Epidermal melanocyte (primary cell): ENCODE results near the gene ANKRD10.
"Not testable (repeated sequence)": the region's sequence is repeated elsewhere in the genome, so short reads cannot be mapped to it uniquely, and the experiment has no call there.

Experiments used
- DNase-seq: peaks from one replicate; pipeline ENCODE4 v3.0.0; 2011; ENCODE audit warnings: low spot score; ENCODE audit not compliant: insufficient read length

Gene ANKRD10

DNA sequence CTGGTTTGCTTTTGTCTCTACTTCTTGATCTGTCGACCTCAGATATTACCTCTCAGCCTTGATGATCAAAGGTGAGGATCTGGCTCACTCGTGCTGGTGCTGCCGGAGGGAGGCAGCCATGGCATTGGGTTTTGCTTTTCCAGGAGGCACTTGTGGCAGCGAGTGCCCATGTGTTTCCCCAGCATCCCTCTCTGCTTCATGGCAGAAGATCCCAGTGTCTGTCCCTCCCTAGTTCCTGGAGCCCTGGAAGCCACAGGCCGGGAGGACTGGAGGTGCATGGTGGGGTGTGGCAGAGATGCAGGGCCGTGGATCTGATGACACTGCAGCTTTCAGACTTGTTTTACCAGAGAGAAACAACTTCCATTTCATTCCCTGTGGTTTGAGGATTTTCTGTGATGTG is 47.5 kb downstream of the ANKRD10 start:
- DNase-seq, result no peak

DNA sequence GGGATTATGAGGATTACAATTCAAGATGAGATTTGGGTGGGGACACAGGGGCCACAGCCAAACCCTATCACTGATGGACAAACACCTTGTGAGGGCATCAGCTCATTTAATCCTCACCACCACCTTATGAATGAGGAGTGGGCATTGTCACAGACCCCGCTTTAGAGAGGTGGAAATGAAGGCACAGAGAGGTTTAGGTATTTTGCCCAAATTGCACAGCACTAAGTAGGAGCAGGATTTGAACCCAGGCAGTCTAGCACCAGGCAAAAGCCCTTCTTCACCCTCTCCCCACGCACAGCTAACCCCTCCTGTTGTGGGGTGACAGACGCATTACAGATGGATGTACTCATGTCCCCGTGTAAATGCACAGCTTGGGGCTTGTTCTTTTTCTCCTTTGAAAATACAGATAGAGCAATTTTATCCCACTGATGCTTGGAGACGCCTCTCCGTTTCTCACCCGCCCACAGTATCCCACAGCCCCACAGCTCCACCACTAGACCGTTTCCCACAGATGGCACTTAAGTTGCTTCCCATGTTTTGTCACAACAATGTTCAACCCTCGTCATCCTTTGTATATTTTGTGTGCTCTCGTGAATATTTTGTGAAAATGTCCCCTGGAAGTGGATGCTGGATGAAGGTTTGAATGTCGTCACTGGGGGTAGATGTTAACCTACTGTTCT is 48.2 kb downstream of the ANKRD10 start:
- DNase-seq, result no peak

DNA sequence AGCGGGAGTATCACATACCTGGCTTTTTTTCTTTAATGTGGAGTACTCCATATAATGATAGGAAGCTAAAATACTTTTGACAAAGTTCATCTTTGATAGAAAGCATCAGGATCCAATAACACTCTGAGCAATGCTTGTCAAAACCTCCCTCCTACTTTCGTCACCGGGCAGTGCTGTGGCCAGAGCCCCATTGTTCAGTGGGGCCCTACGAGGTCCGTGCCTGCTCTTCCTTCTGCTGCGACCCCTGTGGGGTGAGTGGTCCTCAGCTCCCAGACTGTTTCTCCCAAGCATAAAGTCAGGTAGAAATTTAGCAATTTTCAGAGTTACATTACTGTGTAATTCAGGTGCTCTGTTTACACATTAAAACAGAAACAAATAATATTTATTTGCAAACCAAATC is 51.2 kb downstream of the ANKRD10 start:
- DNase-seq, result no peak

DNA sequence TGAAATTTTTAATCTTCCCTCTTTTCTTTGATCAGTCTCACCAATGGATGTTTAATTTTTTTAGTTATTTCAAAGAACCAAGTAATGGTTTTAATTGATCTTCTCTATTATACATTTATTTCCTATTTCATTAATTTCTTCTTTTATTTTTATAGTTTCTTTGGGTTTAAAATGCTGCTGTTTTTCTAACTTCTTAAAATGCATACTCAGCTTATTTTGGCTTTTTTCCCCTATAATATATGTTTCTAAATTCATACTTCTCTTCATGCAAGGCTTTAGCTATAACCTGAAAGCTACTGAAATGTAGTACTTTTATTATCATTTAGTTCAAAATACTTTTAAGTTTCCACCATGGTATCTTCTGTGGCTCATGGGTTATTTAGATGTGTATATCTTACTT is 53.9 kb downstream of the ANKRD10 start:
- DNase-seq, result no peak

DNA sequence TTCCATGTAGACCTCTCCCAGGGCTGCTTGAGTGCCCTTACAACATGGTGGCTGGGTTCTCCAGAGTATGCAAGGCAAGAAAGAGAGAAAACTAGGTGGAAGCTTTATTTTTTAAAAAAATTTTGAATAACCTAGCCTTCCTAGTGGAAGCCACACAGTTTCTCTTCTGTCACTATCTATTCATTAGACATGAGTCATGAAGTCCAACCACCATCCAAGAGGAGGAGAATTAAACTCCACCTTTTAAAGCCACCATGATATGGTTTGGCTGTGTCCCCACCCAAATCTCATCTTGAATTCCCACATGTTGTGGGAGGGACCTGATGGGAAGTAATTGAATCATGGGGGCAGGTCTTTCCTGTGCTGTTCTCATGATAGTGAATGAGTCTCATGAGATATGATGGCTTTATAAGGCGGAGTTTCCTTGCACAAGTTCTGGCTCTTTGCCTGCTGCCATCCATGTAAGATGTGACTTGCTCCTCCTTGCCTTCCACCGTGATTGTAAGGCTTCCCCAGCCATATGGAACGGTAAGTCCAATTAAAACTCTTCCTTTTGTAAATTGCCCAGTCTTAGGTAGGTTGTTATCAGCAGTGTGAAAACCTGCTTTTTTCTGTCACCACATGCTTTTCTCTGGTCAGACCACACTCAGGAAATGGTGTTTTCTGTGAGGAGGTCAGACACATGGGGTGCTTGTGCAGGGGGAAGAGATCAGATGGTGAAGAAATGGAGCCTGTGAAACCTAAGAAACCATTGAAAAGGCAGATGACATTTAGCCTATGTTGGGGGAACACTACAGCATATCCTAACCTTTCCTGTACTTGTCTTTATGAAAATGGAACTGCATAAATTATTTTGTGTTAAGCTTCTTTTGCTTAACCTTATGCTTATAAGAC is 57.7 kb downstream of the ANKRD10 start:
- no peak for DNase-seq

DNA sequence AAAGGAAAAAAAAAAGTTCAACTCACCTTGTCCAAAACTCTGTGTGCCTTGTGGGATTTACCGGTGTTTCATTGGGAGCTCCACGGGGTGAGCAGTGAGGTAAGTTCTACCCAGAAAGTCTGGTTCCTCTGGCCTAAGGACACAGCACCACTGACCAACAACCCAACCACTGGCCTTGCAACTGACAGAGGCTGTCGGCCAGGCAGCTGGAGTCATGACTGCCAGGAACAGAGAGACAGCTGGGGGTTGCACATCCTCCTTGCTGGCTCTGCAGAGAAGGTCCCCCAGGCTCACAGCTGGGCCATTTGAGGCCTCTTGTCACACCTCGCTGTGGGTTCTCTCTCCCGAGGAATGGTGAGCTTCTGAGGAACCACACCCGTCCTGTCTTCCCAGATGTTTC is 59.5 kb downstream of the ANKRD10 start:
- DNase-seq, result no peak

DNA sequence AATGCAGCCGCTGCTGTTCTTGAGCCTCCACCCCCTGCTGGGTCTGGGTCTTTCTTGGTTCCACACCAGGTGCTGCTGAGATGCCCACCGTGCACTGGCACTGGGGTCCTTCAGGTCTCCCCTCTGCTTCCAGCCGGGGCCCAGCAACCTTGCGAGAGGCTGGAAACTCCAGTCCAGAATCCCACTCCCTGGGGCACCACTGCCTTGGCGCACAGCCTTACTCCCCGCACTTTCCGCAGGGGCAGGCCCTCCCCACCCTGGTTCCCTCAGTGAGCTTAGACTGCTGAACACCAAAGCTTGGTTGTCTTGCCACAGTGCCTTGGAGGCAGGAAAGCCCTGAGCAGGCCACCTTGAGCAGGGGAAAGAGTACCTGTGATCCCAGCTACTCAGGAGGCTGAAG is 60.0 kb downstream of the ANKRD10 start:
- DNase-seq, result no peak

DNA sequence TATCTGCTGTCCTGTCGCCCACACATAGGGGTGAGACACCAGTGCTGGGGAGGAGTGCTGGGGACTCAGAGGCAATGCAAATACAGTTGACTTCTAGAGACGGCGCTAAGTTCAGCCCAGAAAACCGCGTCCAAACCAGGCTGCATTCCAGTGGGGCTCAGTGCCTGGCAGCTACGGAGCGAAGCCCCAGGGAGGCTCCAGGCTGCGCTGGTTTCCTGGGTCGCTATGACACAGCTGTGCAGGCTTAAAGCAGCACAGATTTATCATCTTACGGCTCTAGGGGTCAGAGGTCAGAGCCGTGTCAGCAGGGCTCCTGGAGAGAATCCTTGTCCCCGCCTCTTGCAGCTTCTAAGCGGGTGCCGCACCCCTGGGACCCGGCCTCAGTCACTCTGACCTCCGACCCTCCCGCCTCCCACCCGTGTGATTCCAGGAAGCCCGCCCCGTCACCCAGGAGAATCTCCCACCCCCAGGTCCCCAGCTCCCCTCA is 61.6 kb downstream of the ANKRD10 start:
- DNase-seq, result no peak

DNA sequence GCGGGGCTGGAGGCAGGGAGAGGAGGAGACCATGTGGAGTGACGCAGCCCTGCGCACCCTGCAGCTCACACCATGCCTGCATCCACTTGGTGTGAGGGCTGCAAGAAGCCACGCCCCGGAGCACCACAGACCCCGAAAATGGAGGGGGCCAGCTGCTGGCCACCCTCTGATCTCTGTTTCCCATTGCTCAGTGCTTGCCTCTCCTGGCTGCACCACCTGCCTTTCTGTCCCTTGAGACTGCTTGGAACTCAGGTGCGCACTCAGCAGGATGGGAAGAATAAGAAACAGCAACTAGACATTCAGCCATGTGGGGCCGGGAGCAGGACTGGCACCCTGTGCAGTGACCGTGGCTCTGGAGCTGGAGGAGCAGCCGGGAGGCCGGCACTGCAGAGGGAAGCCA is 64.0 kb downstream of the ANKRD10 start:
- no peak for DNase-seq

DNA sequence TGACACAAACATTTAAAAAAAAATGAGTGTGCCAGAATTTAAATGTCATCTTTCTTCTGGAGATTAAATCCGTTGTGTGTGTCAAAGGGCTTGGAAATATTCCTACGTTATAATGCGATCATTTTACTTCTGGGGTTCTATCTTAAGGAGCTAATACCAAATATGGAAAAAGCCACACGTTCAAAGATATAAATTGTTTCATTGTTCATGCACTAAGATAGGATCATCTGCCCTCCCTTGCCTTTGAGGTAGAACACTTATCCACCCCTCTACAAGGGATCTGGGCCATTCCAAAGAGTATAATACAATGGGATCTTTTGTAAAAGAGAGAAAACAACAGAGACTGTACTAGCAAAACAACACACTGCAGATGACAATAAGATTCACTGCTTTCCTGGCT is 64.9 kb downstream of the ANKRD10 start:
- no peak for DNase-seq

DNA sequence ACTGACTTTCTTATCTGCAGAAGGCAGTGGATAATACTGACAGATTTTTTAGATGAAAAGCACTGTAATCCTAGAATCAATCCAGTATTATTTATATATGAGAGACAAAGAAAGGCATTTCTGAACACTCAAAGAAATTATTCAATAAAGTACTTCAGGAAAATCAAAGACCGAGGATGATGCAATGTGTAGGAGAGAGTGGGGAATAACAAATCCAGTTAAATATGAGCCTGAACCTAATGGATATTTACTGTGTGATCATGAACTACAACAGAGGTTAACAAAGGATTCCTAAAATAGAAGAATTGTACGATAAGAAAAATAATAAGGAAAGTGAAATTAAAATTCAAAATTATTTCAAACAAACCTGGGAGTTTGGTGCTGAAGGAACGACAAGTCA is 69.3 kb downstream of the ANKRD10 start:
- DNase-seq, result no peak

DNA sequence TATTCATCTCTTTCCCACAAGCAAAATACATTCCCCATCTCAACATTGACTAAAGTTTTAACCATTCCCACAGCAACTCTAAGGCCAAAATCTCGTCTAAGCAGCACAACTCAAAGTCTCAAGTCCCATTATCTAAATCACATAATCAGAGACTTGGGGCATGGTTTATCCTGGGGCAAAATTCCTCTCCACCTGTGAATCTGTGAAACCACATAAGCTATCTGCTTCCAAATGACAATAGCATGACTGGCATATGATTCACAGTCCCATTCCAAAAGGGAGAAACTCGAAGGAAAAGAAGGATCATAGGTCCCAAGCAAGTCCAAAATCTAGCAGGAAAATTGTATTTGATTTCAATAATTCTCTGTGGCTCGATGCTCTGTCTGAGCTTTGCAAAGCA is 73.0 kb downstream of the ANKRD10 start:
- no peak for DNase-seq

DNA sequence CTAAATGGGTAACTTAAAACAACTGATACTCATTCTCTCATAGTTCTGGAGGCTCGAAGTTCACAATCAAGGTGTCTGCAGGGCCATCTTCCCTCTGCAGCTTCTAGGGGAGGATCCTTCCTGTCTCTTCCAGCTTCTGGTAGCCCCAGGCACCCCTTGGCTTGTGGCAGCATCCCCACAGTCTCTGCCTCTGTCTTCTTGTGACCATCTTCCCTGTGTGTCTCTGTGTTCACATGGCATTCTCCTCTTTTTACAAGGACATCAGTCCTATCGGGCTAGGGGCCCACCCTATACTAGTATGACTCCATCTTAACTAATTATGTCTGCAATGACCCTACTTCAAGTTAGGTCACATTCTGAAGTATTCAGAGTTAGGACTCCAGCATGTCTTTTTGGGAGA is 73.5 kb downstream of the ANKRD10 start:
- no peak for DNase-seq

DNA sequence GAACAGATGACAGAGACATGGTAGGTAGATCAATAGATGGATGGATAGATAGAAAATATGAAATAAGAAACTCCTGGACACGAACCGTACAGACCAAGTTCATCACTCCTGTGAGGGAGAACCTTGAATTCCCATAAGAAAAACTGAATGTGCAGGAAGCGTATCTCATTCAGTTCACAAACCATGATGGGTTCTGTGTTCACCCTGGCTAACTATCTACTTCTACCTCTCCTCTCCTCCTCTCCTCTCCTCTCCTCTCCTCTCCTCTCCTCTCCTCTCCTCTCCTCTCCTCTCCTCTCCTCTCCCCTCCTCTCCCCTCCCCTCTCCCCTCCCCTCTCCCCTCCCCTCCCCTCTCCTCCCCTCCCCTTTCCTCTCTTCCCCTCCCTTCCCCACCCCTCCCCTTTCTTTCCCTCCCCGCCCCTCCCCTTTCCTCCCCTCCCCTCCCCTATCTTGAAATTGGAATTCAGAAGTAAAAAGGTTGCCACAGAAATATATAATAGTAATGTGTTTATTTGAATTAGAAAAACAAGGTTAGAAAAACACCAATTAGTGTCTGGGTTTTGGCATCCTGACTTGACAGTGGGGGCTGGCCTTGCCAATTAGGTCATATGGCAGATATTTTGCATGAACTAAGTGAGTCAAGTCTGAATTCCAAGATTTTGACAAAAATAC is 75.9 kb downstream of the ANKRD10 start:
- DNase-seq, result no peak

DNA sequence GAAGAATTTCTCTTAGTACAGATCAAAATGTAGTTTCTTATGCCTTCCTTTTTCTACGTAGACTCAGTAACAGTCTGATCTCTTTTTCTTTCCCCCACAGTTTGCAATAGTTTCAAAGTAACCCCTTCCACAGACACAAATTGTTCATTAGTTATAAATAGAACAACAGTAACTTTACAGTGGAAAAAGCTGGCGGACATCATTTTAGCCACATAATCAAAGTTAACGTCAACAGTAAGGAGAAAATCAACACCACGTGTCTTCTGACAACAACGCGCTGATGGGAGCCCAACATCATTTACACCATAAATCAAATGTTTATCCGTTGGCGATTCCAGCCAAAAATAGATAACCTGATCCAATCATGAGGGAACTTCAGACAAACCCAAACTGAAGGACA is 76.8 kb downstream of the ANKRD10 start:
- no peak for DNase-seq

DNA sequence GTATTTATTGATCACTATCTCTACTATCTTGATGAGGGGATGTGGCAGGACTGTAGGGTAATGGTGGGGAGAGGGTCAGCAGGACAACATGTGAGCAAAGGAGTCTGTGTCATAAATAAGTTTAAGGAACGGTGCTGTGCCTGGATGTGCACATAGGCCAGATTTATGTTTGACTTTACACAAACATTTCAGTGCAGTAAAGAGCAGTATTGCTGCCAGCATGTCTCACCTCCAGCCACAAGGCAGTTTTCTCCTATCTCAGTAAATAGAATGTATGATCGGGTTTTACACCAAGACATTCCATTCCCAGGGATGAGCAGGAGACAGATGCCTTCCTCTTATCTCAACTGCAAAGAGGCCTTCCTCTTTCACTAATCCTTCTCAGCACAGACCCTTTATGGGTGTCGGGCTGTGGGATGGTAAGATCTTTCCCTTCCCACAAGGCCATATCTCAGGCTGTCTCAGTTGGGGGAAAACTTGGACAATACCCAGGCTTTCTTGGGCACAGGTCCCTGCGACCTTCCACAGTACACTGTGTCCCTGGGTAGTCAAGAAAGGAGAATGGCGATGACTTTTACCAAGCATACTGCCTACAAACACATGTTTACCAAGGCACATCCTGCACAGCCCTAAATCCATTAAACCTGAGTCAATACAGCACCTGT is 77.3 kb downstream of the ANKRD10 start:
- DNase-seq, result not testable (repeated sequence)

DNA sequence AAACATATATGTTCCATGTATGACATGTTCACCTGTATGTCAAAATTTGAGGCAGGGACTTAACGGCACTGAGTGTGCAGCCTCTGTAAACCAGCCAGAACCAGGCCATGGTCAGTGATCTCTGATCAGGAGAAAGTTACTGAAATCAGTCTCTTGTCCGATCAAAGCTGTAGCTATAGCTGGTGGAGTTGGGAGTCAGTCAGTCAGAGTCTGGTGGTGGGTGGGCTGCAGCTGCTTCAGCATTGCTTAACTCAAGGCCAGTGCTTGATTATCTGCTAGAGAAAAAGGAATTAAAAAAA is 78.3 kb downstream of the ANKRD10 start:
- DNase-seq, result no peak

DNA sequence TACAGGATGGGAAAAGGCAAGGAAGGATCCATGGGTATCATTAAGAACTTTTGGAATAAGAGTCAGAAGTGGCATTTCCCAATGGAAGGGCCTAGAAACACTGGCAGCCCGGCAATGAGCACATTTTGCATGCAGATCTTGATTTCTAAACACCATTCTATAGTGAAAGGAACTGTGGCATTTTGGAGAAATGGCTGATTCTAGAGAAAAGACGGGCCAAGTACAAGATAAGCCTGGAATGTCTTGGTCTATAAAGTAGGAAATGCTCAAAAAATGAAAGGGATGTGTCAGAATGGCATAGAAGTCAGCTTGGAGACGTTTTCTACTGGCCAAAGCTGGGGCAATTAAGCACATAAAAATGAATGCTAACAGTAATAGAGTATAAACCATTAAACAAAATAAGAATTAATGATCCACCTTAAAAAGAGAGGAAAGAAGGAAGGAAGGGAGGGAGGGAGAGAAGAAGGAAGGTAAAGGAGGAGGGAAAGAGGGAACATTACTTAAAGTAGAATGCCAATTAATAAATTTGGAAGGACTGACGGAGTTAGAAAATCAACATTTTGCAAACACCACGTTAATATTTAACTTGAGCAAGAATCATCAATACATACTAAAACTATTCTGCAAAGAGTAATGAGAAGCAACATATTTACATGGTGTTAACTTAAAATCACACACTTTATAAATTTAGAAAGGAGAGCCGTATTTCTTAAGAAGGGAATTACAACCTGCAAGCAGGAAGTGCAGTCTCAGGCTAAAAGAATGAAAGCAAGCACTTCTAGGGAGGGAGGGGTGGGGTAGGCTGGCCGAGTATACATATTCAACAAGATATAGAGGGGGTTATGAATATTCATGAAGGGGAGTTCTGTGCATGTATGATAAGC is 78.9 kb downstream of the ANKRD10 start:
- no peak for DNase-seq

DNA sequence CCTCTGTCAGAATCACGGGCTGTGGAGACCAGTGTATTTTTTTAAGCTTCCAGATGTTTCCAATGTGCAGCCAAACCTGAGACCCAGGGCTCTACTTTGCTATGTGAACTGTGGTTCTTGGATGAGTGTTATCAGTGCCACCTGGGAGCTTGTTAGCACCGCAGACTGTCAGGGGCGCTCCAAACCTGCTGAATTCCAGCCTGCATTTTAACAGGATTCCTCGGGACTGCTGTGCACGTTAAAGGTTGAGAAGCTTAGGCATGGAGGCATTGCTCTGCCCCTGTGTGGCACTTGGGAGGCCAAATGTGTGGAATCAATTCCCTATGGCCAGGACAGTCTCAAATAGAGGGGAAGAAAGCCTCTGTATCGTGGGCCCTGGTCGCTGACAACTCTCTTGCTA is 80.3 kb downstream of the ANKRD10 start:
- DNase-seq, result no peak

DNA sequence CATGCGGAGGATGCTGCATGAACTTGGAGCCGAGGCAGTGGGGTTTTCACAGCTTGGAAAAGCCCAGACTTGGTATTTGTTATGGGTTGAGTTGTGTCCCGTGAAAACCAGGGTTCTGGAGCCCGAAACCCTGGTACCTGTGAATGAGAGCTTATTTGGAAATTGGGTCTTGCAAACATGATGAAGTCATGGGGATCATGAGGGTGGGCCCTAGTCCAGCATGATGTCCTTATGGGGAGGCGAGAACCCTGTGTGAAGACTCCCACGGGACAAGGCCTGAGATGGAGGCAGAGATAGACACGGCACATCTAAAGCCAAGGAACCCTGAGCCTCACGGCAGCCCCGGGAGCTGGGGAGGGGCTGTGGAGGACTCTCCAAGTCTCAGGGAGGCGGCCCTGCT is 82.3 kb downstream of the ANKRD10 start:
- DNase-seq, result no peak

DNA sequence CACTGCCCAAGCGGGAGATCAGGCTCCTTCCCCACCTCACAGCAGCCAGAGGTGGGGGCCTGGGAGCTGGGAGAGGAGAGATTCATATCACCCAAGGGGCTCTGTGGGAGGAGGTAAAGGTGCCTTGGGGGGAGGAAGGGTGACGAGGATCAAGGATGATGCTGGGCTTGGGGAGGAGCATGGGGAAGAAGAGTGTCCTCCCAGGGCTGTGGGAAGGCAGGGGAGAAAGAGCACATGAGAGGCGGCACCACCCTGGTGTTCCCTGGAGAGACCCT is 82.7 kb downstream of the ANKRD10 start:
- no peak for DNase-seq
